GM12872 (cell line): ENCODE data around the gene INKA1.

Source experiments
- CTCF ChIP-seq: IDR thresholded peaks from 3 replicates; pipeline ENCODE4 v1.5.1; 2011; ENCODE audit warnings: low read depth, mild to moderate bottlenecking, low read length, moderate library complexity; ENCODE audit not compliant: insufficient read depth

Gene INKA1

GRCh38 chr3:49769286-49769915, 33.7 kb upstream of the INKA1 start:
- TF ChIP-seq CTCF: no peak

GRCh38 chr3:49769926-49770325, 33.1 kb upstream of the INKA1 start:
- TF ChIP-seq CTCF: no peak

- no peak for TF ChIP-seq CTCF
Observed at GRCh38 chr3:49771340-49771938, 31.6 kb upstream of the INKA1 start.

- TF ChIP-seq CTCF: no peak
Observed at GRCh38 chr3:49772703-49773102, 30.4 kb upstream of the INKA1 start.

- no peak for TF ChIP-seq CTCF
Observed at GRCh38 chr3:49775538-49775937, 27.5 kb upstream of the INKA1 start.

GRCh38 chr3:49779358-49780079, 23.5 kb upstream of the INKA1 start:
- no peak for TF ChIP-seq CTCF

- TF ChIP-seq CTCF: no peak
Observed at GRCh38 chr3:49780080-49780974, 22.7 kb upstream of the INKA1 start.
